ENCODE measurements around the gene ALK.

Gene ALK

GRCh38 chr2:29480426-29480825 lies 441.0 kb downstream of the ALK start:
- DNase-seq, result no peak

GRCh38 chr2:29479401-29479800 lies 442.0 kb downstream of the ALK start:
- DNase-seq, result no peak

GRCh38 chr2:29478641-29479040 lies 442.7 kb downstream of the ALK start:
- no peak for DNase-seq

GRCh38 chr2:29477186-29477585 lies 444.2 kb downstream of the ALK start:
- DNase-seq, result no peak

GRCh38 chr2:29475499-29475898 lies 445.9 kb downstream of the ALK start:
- no peak for DNase-seq

- DNase-seq, result no peak
Observed at GRCh38 chr2:29469961-29470360, 451.4 kb downstream of the ALK start.

GRCh38 chr2:29469516-29469915 lies 451.9 kb downstream of the ALK start:
- no peak for DNase-seq

- DNase-seq, result peak; percentile 86
Observed at GRCh38 chr2:29463181-29463900, 458.0 kb downstream of the ALK start.

GRCh38 chr2:29462293-29462692 lies 459.1 kb downstream of the ALK start:
- DNase-seq, result peak; percentile 65

GRCh38 chr2:29460190-29460589 lies 461.2 kb downstream of the ALK start:
- DNase-seq, result no peak

GRCh38 chr2:29459445-29460179 lies 461.8 kb downstream of the ALK start:
- peak; percentile 82 for DNase-seq

GRCh38 chr2:29456429-29456828 lies 465.0 kb downstream of the ALK start:
- no peak for DNase-seq

GRCh38 chr2:29455200-29455860 lies 466.1 kb downstream of the ALK start:
- no peak for DNase-seq

GRCh38 chr2:29452036-29452435 lies 469.4 kb downstream of the ALK start:
- no peak for DNase-seq

GRCh38 chr2:29450596-29451222 lies 470.7 kb downstream of the ALK start:
- no peak for DNase-seq

- DNase-seq, result no peak
Observed at GRCh38 chr2:29449499-29449898, 471.9 kb downstream of the ALK start.

GRCh38 chr2:29448096-29448688 lies 473.2 kb downstream of the ALK start:
- no peak for DNase-seq

- no peak for DNase-seq
Observed at GRCh38 chr2:29447513-29447912, 473.9 kb downstream of the ALK start.

GRCh38 chr2:29446847-29447246 lies 474.5 kb downstream of the ALK start:
- peak; percentile 27 for DNase-seq

GRCh38 chr2:29444150-29444549 lies 477.2 kb downstream of the ALK start:
- no peak for DNase-seq

- DNase-seq, result peak; percentile 71
Observed at GRCh38 chr2:29443627-29444026, 477.8 kb downstream of the ALK start.

GRCh38 chr2:29443151-29443550 lies 478.2 kb downstream of the ALK start:
- no peak for DNase-seq
